HG03575 (cell line): ENCODE data around the gene CDCA7L.
A peak's percentile ranks its signal among the peaks of the same experiment; 100 is the strongest.
"Not testable (repeated sequence)": the region's sequence is repeated elsewhere in the genome, so short reads cannot be mapped to it uniquely, and the experiment has no call there.

Experiments
- ATAC-seq: cut with Tn5 transposase; IDR thresholded peaks from one replicate; pipeline ENCODE4 v1.9.1; 2021; ENCODE audit not compliant: unreplicated experiment, insufficient number of reproducible peaks, low FRiP score; ENCODE audit errors: extremely low read depth

The CDCA7L gene

GRCh38 chr7:21914671-21915070, 31.0 kb downstream of the CDCA7L start:
- ATAC-seq = no peak

- no peak for ATAC-seq
These were observed 32.5 kb downstream of the CDCA7L start for GRCh38 chr7:21912931-21913780.

- ATAC-seq = no peak
These were observed 33.4 kb downstream of the CDCA7L start for GRCh38 chr7:21912305-21912704.

- no peak for ATAC-seq
These were observed 34.3 kb downstream of the CDCA7L start for GRCh38 chr7:21911341-21911875.

- ATAC-seq = no peak
These were observed 35.4 kb downstream of the CDCA7L start for GRCh38 chr7:21910253-21910652.

- ATAC-seq = no peak
These were observed 37.0 kb downstream of the CDCA7L start for GRCh38 chr7:21908746-21909145.

GRCh38 chr7:21903020-21903786, 42.5 kb downstream of the CDCA7L start:
- ATAC-seq = no peak

GRCh38 chr7:21902240-21902639, 43.5 kb downstream of the CDCA7L start:
- no peak for ATAC-seq

- ATAC-seq = peak; percentile 97
These were observed 47.3 kb downstream of the CDCA7L start for GRCh38 chr7:21898265-21898930.

GRCh38 chr7:21893401-21893800, 52.3 kb downstream of the CDCA7L start:
- no peak for ATAC-seq

- ATAC-seq = no peak
These were observed 54.4 kb downstream of the CDCA7L start for GRCh38 chr7:21891291-21891690.

- ATAC-seq = no peak
These were observed 57.9 kb downstream of the CDCA7L start for GRCh38 chr7:21887779-21888178.

- ATAC-seq = no peak
These were observed 58.3 kb downstream of the CDCA7L start for GRCh38 chr7:21887353-21887752.

GRCh38 chr7:21886396-21886795, 59.3 kb downstream of the CDCA7L start:
- ATAC-seq = no peak

- ATAC-seq = no peak
These were observed 61.2 kb downstream of the CDCA7L start for GRCh38 chr7:21884496-21884895.

- not testable (repeated sequence) for ATAC-seq
These were observed 62.2 kb downstream of the CDCA7L start for GRCh38 chr7:21883501-21883900.

GRCh38 chr7:21883069-21883468, 62.6 kb downstream of the CDCA7L start:
- no peak for ATAC-seq

GRCh38 chr7:21869785-21870402, 75.8 kb downstream of the CDCA7L start:
- ATAC-seq = no peak

GRCh38 chr7:21868576-21868850, 77.2 kb downstream of the CDCA7L start:
- ATAC-seq = no peak
